ENCODE data around the gene ANKRD28.

ANKRD28 gene

DNA sequence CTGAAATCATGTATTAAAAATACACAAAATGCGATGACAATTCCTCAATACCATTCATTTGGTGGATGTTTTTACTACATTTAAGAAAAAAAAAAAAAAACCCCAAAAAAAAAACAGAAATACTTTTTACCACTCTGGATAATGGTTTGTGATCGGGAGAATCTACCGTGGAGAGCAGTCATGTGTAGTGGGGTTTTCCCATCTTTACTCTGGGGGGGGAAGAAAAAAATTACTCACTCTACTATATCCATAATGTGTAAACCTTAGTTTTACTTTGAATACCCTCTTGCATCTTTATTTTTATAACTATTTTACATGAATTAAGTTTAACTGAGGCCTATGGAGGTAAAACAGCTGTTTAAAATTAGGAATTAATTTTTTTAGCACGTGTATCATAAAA is 83.3 kb downstream of the ANKRD28 start:
- Histone ChIP-seq H4K5ac (ENCODE audit: low read length) (no peak overlapping the region), H3K79me1 (ENCODE audit: low read length) (no peaks in the 10 kb centered on the region), H3K4me3 (ENCODE audit: low read length) (no peak overlapping the region), H3K9ac (ENCODE audit: low read length) (no peak overlapping the region), H3K79me2 (ENCODE audit: control insufficient read depth, insufficient read depth, low read length) (no peaks in the 10 kb centered on the region), H3K27me3 (ENCODE audit: insufficient read depth, low read length, poor library complexity) (no peaks in the 10 kb centered on the region), H2AK5ac (ENCODE audit: low read length) (no peak overlapping the region), H2BK120ac (ENCODE audit: low read depth, low read length) (no peak overlapping the region), H3K36me3 (ENCODE audit: control insufficient read depth, insufficient read depth, low read length) (no peaks in the 10 kb centered on the region), H3K18ac (ENCODE audit: low read length) (no peak overlapping the region), H4K8ac (ENCODE audit: low read depth, low read length) (no peak overlapping the region), H3K27ac (ENCODE audit: low read depth, low read length) (no peak overlapping the region), H3K56ac (ENCODE audit: low read length) (no peak overlapping the region), H3K23ac (ENCODE audit: low read length) (no peak overlapping the region), H3K4me1 (ENCODE audit: control insufficient read depth, low read depth, low read length) (no peaks in the 10 kb centered on the region), H3K4ac (ENCODE audit: low read depth, low read length) (no peak overlapping the region), H2BK15ac (replicated peaks; ENCODE audit: low read depth) (no peak overlapping the region), H3K4me2 (ENCODE audit: low read length) (no peak overlapping the region), H2BK5ac (ENCODE audit: low read length) (no peak overlapping the region)
- WGBS (ENCODE audit: extremely low coverage, insufficient coverage, low lambda C conversion rate) = no CpG with 5 or more reads among the region's 4 CpGs
- no peak for DNase-seq

- Histone ChIP-seq H3K4me1 (ENCODE audit: control insufficient read depth, low read depth, low read length) (no peaks in the 10 kb centered on the region), H3K79me2 (ENCODE audit: control insufficient read depth, insufficient read depth, low read length) (no peaks in the 10 kb centered on the region), H2BK5ac (ENCODE audit: low read length) (no peak overlapping the region), H2BK15ac (replicated peaks; ENCODE audit: low read depth) (no peak overlapping the region), H3K56ac (ENCODE audit: low read length) (no peak overlapping the region), H3K23ac (ENCODE audit: low read length) (no peak overlapping the region), H3K9ac (ENCODE audit: low read length) (no peak overlapping the region), H3K36me3 (ENCODE audit: control insufficient read depth, insufficient read depth, low read length) (no peaks in the 10 kb centered on the region), H3K4me3 (ENCODE audit: low read length) (no peak overlapping the region), H4K5ac (ENCODE audit: low read length) (no peak overlapping the region), H3K79me1 (ENCODE audit: low read length) (no peaks in the 10 kb centered on the region), H3K27me3 (ENCODE audit: insufficient read depth, low read length, poor library complexity) (no peaks in the 10 kb centered on the region), H2AK5ac (ENCODE audit: low read length) (no peak overlapping the region), H3K4ac (ENCODE audit: low read depth, low read length) (no peak overlapping the region), H4K8ac (ENCODE audit: low read depth, low read length) (no peak overlapping the region), H2BK120ac (ENCODE audit: low read depth, low read length) (no peak overlapping the region), H3K4me2 (ENCODE audit: low read length) (no peak overlapping the region), H3K27ac (ENCODE audit: low read depth, low read length) (no peak overlapping the region), H3K18ac (ENCODE audit: low read length) (no peak overlapping the region)
- no peak for DNase-seq
- WGBS (ENCODE audit: extremely low coverage, insufficient coverage, low lambda C conversion rate) = no CpG with 5 or more reads among the region's 5 CpGs
Measured at GRCh38 chr3:15713364-15713763, 84.4 kb downstream of the ANKRD28 start.

DNA sequence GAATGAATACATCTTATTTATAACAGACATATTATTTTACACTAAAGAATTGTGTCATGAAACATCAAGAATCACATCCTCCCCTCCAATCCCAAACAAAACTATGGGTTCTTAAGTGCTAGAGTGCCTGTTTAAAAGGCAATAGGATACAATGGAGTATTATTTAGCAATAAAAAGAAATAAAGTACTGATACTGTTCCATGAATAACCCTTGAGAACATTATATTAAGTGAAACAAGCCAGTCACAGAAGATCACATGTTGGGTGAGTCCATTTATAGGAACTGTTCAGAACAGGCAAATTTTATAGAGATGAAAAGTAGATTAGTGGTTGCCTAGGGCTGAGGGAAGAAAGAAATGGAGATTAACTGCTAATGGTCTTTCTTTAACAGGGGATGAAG is 86.5 kb downstream of the ANKRD28 start:
- no peak overlapping the region for H2BK5ac ChIP-seq (ENCODE audit: low read length)
- DNase-seq = no peak
- H2BK120ac ChIP-seq (ENCODE audit: low read depth, low read length) = no peak overlapping the region
- H3K27me3 ChIP-seq (ENCODE audit: insufficient read depth, low read length, poor library complexity) = no peaks in the 10 kb centered on the region
- H3K9ac ChIP-seq (ENCODE audit: low read length) = no peak overlapping the region
- H3K4me3 ChIP-seq (ENCODE audit: low read length) = no peak overlapping the region
- H3K79me2 ChIP-seq (ENCODE audit: control insufficient read depth, insufficient read depth, low read length) = no peaks in the 10 kb centered on the region
- H3K4me2 ChIP-seq (ENCODE audit: low read length) = no peak overlapping the region
- no peak overlapping the region for H3K4ac ChIP-seq (ENCODE audit: low read depth, low read length)
- no peak overlapping the region for H4K8ac ChIP-seq (ENCODE audit: low read depth, low read length)
- H3K27ac ChIP-seq (ENCODE audit: low read depth, low read length) = no peak overlapping the region
- H3K79me1 ChIP-seq (ENCODE audit: low read length) = no peaks in the 10 kb centered on the region
- H2BK15ac ChIP-seq (replicated peaks; ENCODE audit: low read depth) = no peak overlapping the region
- H3K36me3 ChIP-seq (ENCODE audit: control insufficient read depth, insufficient read depth, low read length) = no peaks in the 10 kb centered on the region
- no peak overlapping the region for H3K18ac ChIP-seq (ENCODE audit: low read length)
- no peak overlapping the region for H3K56ac ChIP-seq (ENCODE audit: low read length)
- no peak overlapping the region for H4K5ac ChIP-seq (ENCODE audit: low read length)
- no peak overlapping the region for H2AK5ac ChIP-seq (ENCODE audit: low read length)
- H3K4me1 ChIP-seq (ENCODE audit: control insufficient read depth, low read depth, low read length) = no peaks in the 10 kb centered on the region
- no peak overlapping the region for H3K23ac ChIP-seq (ENCODE audit: low read length)

GRCh38 chr3:15708882-15709677 is 88.7 kb downstream of the ANKRD28 start:
- no peaks in the 10 kb centered on the region for H3K4me1 ChIP-seq (ENCODE audit: control insufficient read depth, low read depth, low read length)
- H3K4me2 ChIP-seq (ENCODE audit: low read length) = no peak overlapping the region
- H3K79me1 ChIP-seq (ENCODE audit: low read length) = no peaks in the 10 kb centered on the region
- WGBS (ENCODE audit: extremely low coverage, insufficient coverage, low lambda C conversion rate) = no CpG with 5 or more reads among the region's 1 CpG
- H3K9ac ChIP-seq (ENCODE audit: low read length) = no peak overlapping the region
- no peak overlapping the region for H3K27ac ChIP-seq (ENCODE audit: low read depth, low read length)
- no peak overlapping the region for H2BK15ac ChIP-seq (replicated peaks; ENCODE audit: low read depth)
- no peak overlapping the region for H3K23ac ChIP-seq (ENCODE audit: low read length)
- no peak overlapping the region for H2BK5ac ChIP-seq (ENCODE audit: low read length)
- H3K4me3 ChIP-seq (ENCODE audit: low read length) = no peak overlapping the region
- H3K56ac ChIP-seq (ENCODE audit: low read length) = no peak overlapping the region
- no peak overlapping the region for H4K8ac ChIP-seq (ENCODE audit: low read depth, low read length)
- H3K79me2 ChIP-seq (ENCODE audit: control insufficient read depth, insufficient read depth, low read length) = no peaks in the 10 kb centered on the region
- H4K5ac ChIP-seq (ENCODE audit: low read length) = no peak overlapping the region
- no peak for DNase-seq
- H2BK120ac ChIP-seq (ENCODE audit: low read depth, low read length) = no peak overlapping the region
- H2AK5ac ChIP-seq (ENCODE audit: low read length) = no peak overlapping the region
- no peak overlapping the region for H3K18ac ChIP-seq (ENCODE audit: low read length)
- no peaks in the 10 kb centered on the region for H3K36me3 ChIP-seq (ENCODE audit: control insufficient read depth, insufficient read depth, low read length)
- H3K27me3 ChIP-seq (ENCODE audit: insufficient read depth, low read length, poor library complexity) = no peaks in the 10 kb centered on the region
- no peak overlapping the region for H3K4ac ChIP-seq (ENCODE audit: low read depth, low read length)

- H4K8ac ChIP-seq (ENCODE audit: low read depth, low read length) = no peak overlapping the region
- no peaks in the 10 kb centered on the region for H3K79me2 ChIP-seq (ENCODE audit: control insufficient read depth, insufficient read depth, low read length)
- no peak overlapping the region for H4K5ac ChIP-seq (ENCODE audit: low read length)
- WGBS (ENCODE audit: extremely low coverage, insufficient coverage, low lambda C conversion rate) = no CpG with 5 or more reads among the region's 1 CpG
- H3K4me2 ChIP-seq (ENCODE audit: low read length) = no peak overlapping the region
- no peak overlapping the region for H3K4ac ChIP-seq (ENCODE audit: low read depth, low read length)
- no peak overlapping the region for H2BK15ac ChIP-seq (replicated peaks; ENCODE audit: low read depth)
- H3K4me1 ChIP-seq (ENCODE audit: control insufficient read depth, low read depth, low read length) = no peaks in the 10 kb centered on the region
- no peak overlapping the region for H3K18ac ChIP-seq (ENCODE audit: low read length)
- no peak overlapping the region for H2AK5ac ChIP-seq (ENCODE audit: low read length)
- H2BK120ac ChIP-seq (ENCODE audit: low read depth, low read length) = no peak overlapping the region
- no peak overlapping the region for H3K9ac ChIP-seq (ENCODE audit: low read length)
- H3K79me1 ChIP-seq (ENCODE audit: low read length) = no peaks in the 10 kb centered on the region
- H3K4me3 ChIP-seq (ENCODE audit: low read length) = no peak overlapping the region
- H3K27me3 ChIP-seq (ENCODE audit: insufficient read depth, low read length, poor library complexity) = no peaks in the 10 kb centered on the region
- H2BK5ac ChIP-seq (ENCODE audit: low read length) = no peak overlapping the region
- no peaks in the 10 kb centered on the region for H3K36me3 ChIP-seq (ENCODE audit: control insufficient read depth, insufficient read depth, low read length)
- DNase-seq = no peak
- no peak overlapping the region for H3K23ac ChIP-seq (ENCODE audit: low read length)
- no peak overlapping the region for H3K56ac ChIP-seq (ENCODE audit: low read length)
- no peak overlapping the region for H3K27ac ChIP-seq (ENCODE audit: low read depth, low read length)
Measured at GRCh38 chr3:15707779-15708178, 90.0 kb downstream of the ANKRD28 start.

DNA sequence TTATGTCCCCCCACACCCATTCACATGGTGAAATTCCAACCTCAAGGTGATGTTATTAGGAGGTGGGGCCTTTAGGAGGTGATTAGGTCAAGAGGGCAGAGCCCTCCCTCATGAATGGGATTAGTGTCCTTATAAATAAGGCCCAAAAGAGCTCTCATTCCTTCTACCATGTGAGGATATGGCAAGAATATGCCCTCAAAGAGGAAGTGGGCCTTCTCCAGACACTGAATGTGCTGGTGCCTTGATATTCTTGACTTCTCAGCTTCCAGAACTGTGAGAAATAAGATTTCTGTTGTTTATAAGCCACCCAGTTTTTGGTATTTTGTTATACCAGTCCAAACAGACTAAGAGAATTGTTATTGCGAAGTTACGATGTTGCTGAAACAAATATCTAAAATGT is 94.4 kb downstream of the ANKRD28 start:
- Histone ChIP-seq H3K56ac (ENCODE audit: low read length) (no peak overlapping the region), H2BK15ac (replicated peaks; ENCODE audit: low read depth) (no peak overlapping the region), H3K18ac (ENCODE audit: low read length) (no peak overlapping the region), H3K4ac (ENCODE audit: low read depth, low read length) (no peak overlapping the region), H3K23ac (ENCODE audit: low read length) (no peak overlapping the region), H3K27ac (ENCODE audit: low read depth, low read length) (no peak overlapping the region), H3K4me3 (ENCODE audit: low read length) (no peak overlapping the region), H4K5ac (ENCODE audit: low read length) (no peak overlapping the region), H2AK5ac (ENCODE audit: low read length) (no peak overlapping the region), H3K4me2 (ENCODE audit: low read length) (no peak overlapping the region), H3K27me3 (ENCODE audit: insufficient read depth, low read length, poor library complexity) (no peaks in the 10 kb centered on the region), H3K79me1 (ENCODE audit: low read length) (no peaks in the 10 kb centered on the region), H2BK120ac (ENCODE audit: low read depth, low read length) (no peak overlapping the region), H3K9ac (ENCODE audit: low read length) (no peak overlapping the region), H3K4me1 (ENCODE audit: control insufficient read depth, low read depth, low read length) (no peaks in the 10 kb centered on the region), H3K36me3 (ENCODE audit: control insufficient read depth, insufficient read depth, low read length) (no peaks in the 10 kb centered on the region), H3K79me2 (ENCODE audit: control insufficient read depth, insufficient read depth, low read length) (no peaks in the 10 kb centered on the region), H2BK5ac (ENCODE audit: low read length) (no peak overlapping the region), H4K8ac (ENCODE audit: low read depth, low read length) (no peak overlapping the region)
- peak; percentile 17 for DNase-seq
- WGBS (ENCODE audit: extremely low coverage, insufficient coverage, low lambda C conversion rate) = no CpG with 5 or more reads among the region's 2 CpGs

Measured in mesendoderm (in vitro differentiated cells).